Erythroblast (primary cell): ENCODE measurements around the gene EPHA1.

ENCODE experiments used
- GATA1 ChIP-seq: IDR thresholded peaks from 2 replicates; pipeline ENCODE4 v1.6.1; 2011; ENCODE audit warnings: low read depth, mild to moderate bottlenecking, control low read depth, low read length, moderate library complexity
- POLR2A ChIP-seq: IDR thresholded peaks from 2 replicates; pipeline ENCODE4 v1.6.1; 2011; ENCODE audit warnings: mild to moderate bottlenecking, low read length

DNA sequence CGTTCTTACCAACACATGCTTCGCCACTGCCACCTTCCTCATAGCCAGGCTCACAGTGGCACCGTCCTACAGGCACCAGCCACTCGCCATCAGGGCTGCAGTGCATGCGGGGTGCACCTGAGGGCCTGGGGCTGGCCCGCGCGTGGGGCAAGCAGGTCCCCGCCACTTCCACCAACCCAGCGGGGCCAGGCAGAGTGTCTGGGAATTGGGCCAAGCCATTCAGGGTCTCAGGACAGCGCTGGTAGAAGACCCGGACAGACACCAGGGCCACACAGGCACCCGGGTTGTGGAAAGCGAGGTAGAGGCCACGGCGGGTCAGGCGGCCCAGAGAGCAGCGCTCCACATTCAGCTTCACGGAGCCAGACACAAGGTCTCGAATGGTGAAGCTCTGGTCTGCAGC, 9.0 kb downstream of the EPHA1 start:
- no peak for TF ChIP-seq POLR2A
- no peak for TF ChIP-seq GATA1
